Mucosa of gallbladder (tissue), 1 donor: ENCODE measurements around the gene KIF18A. TPM values are rescaled to one million over a fixed set of nuclear protein-coding genes. Genes with fewer than 3 reads are reported as not detected.
"Not testable (repeated sequence)": the region's sequence is repeated elsewhere in the genome, so short reads cannot be mapped to it uniquely, and the experiment has no call there.

Source experiments
- DNase-seq: peaks from one replicate; pipeline ENCODE4 v3.0.0-alpha.2; 2020; ENCODE audit warnings: low spot score
- total RNA-seq: library from RNA; stranded (reverse); gene quantifications from one replicate; pipeline ENCODE4 v1.2.1, GENCODE V29; 2021
- donor health status: DM: no; HTN: no; CAD: no.

Gene KIF18A
- total RNA-seq, 1 donor from 2014 or later = 1.0 TPM

DNA sequence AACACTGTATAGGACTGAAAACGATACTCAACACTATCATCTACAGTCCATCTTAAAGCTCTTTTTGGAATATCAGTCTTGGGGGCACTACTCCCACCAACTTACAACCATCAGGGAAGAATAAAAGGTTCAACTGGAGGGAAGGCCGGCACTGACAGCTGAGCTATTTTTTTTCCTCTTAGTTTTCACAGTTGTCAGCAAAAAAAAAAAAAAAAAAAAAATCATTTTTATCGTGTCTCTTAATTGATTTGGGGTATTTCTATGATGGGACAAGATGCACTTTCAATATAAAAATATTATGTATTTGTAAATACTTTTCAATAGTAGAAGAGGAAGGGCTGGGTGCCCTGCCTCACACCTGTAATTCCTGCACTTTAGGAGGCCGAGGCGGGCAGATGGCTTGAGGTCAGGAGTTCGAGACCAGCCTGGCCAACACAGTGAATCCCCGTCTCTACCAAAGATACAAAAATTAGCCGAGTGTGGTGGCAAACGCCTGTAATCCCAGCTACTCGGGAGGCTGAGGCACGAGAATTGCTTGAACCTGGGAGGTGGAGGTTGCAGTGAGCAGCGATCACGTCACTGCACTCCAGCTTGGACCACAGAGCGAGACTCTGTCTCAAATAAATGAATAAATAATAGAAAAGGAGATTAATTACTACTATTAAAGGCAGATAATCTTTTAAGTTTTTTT is 1.5 kb downstream of the KIF18A start:
- DNase-seq = no peak

DNA sequence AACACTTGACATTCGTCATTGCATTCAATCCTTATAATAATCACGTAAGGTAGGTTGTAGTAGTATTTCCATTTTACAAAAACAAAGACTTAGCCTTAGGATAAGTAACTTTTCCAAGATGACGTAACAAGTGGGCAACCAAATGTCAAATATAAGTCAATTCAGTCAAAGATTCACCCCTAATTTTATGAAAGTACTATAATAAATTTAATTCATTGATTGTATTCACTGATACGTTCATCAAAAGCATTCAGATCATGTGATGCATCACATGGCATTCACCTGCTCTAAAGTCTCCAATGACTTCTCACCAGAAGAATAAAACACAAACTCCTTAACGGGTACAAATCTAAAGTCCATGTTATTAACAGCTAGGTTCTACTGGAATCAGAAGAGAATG is 2.1 kb downstream of the KIF18A start:
- no peak for DNase-seq

GRCh38 chr11:28104984-28105383 is 3.0 kb downstream of the KIF18A start:
- no peak for DNase-seq

DNA sequence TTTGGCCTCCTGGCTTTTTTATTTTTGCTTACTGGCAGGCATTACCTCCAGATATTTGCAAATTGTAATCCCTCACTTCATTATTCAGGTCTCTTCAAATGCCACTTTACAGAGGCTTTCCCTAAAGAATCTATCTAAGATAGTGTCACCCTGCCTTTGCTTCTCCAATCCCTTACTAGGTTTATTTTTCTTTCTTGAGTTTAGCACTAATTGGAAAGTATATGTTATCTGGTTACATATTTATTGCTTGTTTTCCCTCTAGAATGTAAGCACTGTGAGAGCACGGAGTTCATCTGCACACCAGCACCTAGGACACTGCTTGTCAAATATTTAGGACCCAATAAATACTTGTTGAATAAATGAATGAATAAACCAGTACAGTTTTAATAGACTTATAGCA is 3.5 kb downstream of the KIF18A start:
- no peak for DNase-seq

DNA sequence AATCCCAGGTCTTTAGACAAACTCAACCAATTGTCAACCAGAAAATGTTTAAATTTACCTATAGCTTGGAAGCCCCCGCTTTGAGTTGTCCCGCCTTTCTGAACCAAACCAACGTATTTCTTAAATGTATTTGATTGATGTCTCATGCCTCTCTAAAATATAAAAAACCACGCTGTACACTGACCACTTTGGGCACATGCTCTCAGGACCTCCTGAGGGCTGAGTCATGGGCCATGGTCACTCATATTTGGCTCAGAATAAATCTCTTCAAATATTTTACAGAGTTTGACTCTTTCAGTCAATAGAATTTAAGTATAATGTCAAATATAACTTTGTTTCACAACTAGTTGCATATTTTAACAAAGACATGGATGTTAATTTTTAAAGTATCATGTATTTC is 5.7 kb downstream of the KIF18A start:
- DNase-seq = not testable (repeated sequence)

GRCh38 chr11:28100665-28101064 is 7.3 kb downstream of the KIF18A start:
- DNase-seq = no peak

GRCh38 chr11:28099715-28100114 is 8.2 kb downstream of the KIF18A start:
- no peak for DNase-seq

GRCh38 chr11:28098257-28098656 is 9.7 kb downstream of the KIF18A start:
- DNase-seq = no peak

GRCh38 chr11:28092786-28093185 is 15.2 kb downstream of the KIF18A start:
- DNase-seq = no peak

- no peak for DNase-seq
Measured at GRCh38 chr11:28090052-28090749, 17.8 kb downstream of the KIF18A start.

- DNase-seq = no peak
Measured at GRCh38 chr11:28089378-28089777, 18.6 kb downstream of the KIF18A start.

GRCh38 chr11:28087693-28088092 is 20.3 kb downstream of the KIF18A start:
- not testable (repeated sequence) for DNase-seq

- DNase-seq = not testable (repeated sequence)
Measured at GRCh38 chr11:28087192-28087591, 20.8 kb downstream of the KIF18A start.

DNA sequence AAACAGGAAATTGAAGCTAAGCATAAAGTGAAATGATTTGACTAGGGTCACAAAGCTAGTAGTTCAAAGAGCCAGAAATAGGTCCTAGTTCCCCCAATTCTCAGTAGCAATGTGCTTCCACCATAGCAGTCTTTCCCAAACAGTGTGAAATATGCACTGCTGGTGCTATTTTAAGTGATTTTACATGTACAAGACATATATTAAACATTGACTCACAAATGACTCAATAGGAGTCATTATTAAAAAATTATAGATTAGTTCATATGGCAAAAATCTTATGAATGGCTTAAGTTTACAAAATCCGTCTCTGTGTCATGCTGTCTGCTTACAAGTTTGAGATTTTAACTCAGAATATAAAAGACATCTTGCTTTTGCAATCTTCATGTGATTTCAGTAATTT is 21.4 kb downstream of the KIF18A start:
- DNase-seq = no peak

DNA sequence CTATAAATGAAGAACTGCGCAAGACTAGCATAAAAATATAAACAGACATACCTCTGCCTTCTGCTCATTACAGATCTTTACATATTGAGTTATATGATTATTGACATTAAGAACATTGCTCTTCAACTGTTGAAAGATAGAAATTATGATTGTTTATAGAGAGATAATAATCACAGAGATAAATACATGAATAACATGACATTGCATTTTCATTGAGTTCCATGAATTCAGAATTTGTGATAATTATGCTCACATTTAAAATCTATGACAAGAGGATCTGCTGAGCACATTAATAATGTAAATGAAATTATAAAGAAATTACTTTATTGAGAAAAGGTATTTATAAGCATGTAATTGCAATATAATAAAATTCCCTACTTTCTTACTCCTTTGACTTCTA is 24.8 kb downstream of the KIF18A start:
- no peak for DNase-seq

DNA sequence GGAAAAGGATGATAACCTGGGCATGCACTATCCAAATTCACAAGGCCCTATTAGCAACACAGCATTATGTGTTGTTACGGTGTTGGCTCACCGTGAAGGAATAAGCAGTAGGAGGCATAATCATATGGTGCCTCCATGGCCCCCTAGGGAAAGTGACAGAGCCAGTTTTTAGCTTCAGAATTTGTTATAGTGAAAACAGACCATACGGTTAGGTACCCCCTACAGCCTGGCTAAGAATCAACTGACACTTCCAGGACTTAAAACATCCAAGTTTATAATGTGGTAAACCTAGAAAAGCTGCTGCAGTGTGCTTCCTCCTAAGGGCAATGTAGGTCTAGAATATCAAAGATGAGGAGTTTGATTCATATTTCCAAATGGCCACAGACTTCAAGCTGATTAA is 30.4 kb downstream of the KIF18A start:
- DNase-seq = no peak

DNA sequence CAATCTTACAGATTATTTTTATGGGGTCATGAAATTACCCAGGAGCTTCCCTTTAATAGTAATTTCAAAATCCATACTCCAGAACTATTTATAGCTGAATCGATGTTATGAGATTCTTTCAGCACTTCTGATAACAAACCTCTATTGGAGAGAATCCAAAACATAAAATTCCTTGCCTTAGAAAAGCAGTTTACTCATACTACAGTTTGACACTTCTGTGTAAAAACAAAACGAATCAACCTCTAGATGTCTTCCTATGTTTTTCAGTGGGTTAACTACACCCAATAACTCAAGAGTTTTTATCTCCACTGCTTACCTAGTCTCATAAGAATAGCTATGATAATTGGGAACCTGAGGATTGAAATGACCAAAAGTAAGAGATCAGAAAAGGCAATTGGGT is 35.6 kb downstream of the KIF18A start:
- no peak for DNase-seq

DNA sequence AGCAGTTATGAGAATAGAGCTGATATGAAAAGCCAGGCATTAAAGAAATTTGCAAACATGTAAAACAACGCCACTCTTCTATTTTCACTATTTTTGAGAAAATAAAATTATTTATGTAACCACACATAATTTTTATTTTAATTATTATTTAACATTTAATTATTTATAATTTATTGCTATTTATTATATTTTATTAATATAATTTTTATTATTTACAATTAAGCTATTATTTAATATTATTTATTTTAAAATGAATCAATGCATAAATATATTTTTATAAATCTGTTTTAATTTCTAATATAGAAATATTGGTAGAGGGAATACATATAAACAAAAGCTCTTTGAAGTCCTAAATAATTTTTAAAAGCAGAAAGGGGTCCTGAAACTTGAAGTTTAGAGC is 36.7 kb downstream of the KIF18A start:
- DNase-seq = no peak

DNA sequence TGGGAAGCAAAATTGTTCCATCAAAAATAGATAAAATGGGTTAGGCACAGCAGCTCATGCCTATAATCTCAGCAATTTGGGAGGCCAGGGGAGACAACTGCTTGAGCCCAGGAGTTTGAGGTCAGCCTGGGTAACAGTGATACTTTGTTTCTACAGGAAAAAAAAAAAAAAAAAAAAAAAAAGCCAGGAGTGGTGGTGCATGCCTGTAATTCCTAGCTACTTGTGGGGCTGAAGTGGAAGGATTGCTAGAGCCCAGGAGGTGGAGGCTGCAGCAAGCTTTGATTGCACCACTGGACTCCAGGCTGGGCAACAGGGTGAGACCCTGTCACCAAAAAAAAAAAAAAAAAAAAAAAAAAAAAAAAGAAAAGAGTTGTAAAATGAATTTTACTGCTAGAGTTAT is 49.6 kb downstream of the KIF18A start:
- DNase-seq = no peak

DNA sequence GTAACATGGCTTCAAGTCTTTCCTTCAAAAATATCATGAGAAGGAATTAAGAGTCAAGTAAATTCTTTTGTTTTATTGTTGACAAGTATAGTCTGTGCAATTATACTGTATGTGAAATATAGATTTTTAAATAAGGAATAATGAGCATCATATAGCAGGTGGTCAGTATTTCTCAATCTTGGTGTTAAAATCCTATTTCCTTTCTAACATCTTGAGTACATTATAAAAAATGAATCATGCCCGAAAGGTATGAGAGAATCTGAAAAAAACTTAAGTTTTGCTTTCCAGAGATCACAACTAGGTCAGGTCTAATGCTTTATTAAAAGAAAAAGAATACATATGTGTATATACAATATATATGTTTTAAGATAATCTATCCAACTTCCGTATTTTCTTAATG is 53.1 kb downstream of the KIF18A start:
- DNase-seq = no peak

- no peak for DNase-seq
Measured at GRCh38 chr11:28049338-28050216, 58.4 kb downstream of the KIF18A start.

DNA sequence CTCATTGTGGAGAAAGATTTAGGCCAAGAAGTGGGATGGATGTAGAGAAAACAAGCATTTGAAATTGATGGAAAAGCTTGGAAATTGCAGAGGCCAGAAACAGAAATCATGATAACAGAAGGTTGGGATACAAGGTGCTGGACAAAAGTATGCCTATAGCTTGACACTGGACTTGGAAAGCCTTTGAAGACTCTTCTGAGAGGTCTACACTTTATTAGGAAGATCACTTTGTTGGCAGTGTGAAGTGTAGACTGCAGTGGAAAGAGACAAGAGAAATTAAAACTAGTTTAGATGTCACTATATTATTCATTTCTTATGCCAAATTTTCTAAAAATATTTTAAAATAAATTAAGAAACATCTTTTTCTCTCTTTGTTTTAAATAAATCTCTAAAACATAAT is 59.1 kb downstream of the KIF18A start:
- DNase-seq = no peak
